Esophagus muscularis mucosa (tissue), 4 donors: Measurements from ENCODE around the gene LARP1B.

Experiments
- CTCF ChIP-seq, 3 experiments: fragments of 200-600 bp in 2 of 3; fragments of 450-650 bp in 1 of 3; sonication (generic) in 2 of 3; IDR thresholded peaks; one replicate each; pipeline ENCODE4 v1.5.1; 2017 to 2019; ENCODE audit warnings: antibody characterized with exemption in 3 of 3, mild to moderate bottlenecking in 2 of 3, moderate library complexity in 1 of 3
- EP300 ChIP-seq: sonication (generic); formaldehyde crosslinking; IDR thresholded peaks from one replicate; pipeline ENCODE4 v1.6.1; 2017; ENCODE audit warnings: antibody characterized with exemption
- POLR2A ChIP-seq: fragments of 450-650 bp; IDR thresholded peaks from one replicate; pipeline ENCODE4 v1.6.1; 2017; ENCODE audit warnings: antibody characterized with exemption, moderate library complexity, mild to moderate bottlenecking, low read depth
- POLR2AphosphoS5 ChIP-seq, 2 donors: sonication (generic); formaldehyde crosslinking; IDR thresholded peaks; one replicate each; pipeline ENCODE4 v1.6.1; 2017; ENCODE audit warnings: antibody characterized with exemption in 2 of 2

GRCh38 chr4:128220286-128221235, 159.4 kb downstream of the LARP1B start:
- TF ChIP-seq POLR2A (no peak), CTCF (IDR thresholded peaks at IDR 0.05) (no peak), POLR2AphosphoS5 (IDR thresholded peaks at IDR 0.05) (no peak), EP300 (no peak)
